GM19467 (cell line): Measurements from ENCODE around the gene RTL1.

Experiments used
- ATAC-seq: cut with Tn5 transposase; IDR thresholded peaks from one replicate; pipeline ENCODE4 v1.9.1; 2021; ENCODE audit warnings: mild to moderate bottlenecking, moderate library complexity; ENCODE audit not compliant: unreplicated experiment

RTL1 gene

DNA sequence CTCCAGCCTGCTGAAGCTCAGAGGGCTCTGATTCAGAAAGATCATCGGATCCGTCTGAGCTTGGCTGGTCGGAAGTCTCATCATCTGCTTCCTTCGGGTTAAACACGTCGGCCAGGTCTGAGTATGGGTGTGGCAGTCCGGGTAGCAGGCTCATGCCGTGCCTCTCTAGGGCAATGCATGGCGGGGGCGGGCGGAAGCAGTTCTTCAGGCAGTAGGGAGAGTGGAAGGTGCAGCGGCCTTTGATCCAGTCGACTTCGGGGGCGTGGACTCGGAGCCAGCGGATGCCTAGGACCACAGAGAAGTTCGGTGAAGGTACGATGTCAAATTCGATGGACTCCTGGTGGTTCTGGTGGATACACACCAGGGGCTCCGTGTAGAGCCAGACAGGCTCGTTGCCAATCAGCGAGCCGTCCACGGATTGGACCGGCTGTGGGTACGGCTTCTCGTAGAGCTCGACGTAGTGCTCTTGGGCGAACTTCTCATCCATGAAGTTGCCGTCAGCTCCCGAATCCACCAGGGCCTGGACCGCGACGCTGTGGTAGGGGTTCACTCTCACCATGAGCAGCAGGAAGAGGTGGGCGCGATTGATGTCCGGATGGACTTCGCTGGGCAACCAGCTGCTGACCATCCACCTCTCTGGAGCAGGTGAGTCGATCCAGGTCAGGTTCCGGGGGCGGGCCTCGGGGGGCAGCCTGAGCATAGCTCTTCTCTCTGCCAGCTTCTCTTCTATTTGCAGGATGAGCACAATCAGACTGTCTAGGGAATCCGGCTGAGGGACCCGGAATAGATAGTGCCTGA is 20.3 kb downstream of the RTL1 start:
- ATAC-seq: no peak

DNA sequence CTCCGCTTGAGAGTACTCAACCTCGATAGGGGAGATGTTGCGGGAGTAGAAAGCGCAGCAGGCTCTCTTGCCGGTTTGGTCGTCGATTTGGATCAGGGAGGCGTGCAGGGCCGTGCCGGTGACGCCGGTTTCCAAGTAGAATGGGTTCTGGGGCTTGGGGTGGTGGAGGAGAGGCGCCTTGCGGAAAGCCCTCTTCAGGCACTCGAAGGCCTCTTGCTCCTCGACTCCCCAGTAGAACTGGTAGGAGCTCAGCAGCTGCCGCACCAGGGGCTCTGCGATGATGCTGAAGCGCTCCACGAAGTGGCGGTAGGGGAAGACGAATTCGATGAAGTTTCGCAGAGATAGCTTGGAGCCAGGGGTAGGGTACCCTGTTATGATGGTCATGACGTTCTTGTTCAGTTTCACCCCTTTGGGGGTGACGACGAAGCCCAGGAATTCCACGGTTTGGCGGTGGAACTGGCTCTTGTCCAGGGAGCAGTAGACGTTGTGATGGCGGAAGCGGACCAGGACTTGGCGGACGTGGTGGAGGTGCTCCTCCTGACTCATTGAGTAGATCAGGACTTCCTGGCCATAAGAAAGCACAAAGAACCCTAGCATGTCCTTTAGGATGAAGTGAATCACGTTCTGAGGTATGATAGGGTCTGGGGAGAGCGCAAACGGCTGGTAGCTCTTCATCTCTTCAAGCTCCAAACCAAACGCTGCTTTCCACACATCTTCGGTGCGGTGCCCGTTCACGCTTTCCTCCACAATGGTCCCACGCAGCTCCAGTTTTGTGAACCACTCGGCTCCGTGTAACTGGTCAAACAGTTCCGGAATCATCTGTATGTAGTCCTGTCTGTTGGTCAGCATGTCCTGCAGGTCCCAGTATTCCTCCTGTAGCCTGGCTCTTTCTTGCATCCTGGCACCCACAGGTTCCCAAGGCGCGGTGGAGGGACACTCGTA is 21.2 kb downstream of the RTL1 start:
- no peak for ATAC-seq

DNA sequence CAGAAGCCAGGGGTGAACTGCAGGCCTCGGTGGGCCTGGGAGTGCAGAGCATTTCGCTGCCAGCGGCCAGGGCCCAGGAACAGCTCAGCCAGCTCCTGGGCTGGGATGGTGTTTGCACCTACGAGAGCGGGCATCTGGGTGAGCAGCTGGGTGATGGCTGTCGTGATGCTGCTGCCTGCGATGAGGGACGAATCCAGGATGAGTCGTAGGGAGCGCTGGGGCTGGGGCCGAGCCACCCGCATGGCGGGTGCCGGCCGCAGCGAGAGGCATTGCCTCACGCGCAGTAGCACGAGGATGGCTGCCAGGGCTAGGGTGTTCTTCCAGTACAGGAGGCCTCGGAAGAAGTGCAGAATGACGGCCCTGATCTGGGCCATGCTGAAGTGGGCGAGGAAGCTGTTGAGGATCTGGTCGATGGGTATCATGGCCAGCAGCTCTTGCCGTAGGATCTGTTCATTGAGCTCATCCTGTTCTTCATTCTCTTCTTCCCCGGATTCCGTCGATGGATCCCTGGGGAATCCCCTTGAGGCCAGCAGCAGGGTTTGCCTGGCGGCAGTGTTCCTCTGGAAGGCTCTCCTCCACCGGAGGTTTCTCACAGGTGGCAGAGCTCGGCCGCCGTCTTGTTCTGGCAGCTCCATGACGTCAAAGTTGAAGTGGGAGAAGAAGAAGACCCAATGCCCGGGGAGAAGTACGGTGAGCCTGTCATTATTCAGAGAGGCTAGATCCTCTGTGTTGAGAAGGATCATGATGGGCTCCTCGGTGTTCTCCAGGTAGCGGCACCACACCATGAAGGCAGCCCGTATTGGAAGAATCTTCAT is 22.1 kb downstream of the RTL1 start:
- no peak for ATAC-seq

DNA sequence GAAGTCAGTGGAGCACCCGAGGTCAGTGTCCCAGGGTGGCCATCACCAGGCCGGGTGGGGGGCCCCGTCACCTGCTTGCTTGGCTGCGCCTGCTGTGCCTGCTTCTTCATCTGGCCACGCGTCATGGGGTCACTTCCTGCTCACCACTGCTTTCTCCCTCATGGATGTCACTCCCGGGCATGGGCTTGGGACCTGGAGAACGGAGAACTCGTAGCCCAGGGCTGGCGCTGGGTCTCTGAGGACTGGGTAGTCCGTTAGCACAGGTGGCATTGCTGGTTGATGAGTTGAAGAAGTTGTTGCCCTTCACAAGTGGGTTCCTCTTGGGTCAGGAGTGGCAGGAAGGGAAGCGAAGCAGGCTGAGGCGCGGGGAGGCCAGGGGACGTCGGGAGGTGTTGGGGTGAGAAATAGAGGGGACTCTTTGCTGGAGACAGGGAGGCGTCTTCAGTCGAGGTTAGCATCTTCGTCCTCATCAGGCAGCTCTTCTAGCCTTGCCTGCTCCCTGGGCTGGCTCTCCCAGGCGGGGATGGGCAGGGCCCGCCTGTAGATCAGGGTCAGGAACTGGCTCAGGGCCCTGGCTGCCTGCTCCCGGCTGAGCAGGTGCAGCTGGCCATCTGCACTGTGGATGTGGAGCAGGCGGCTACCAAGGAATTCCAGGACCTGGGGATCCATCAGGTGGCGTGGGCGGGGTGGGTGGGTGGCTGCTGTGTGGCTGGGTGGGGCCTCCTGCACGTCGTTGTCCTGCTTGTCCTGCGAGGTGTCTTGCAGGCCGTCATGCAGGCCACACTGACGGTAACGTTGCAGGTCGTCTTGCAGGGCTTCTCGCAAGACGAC is 23.0 kb downstream of the RTL1 start:
- ATAC-seq: no peak

DNA sequence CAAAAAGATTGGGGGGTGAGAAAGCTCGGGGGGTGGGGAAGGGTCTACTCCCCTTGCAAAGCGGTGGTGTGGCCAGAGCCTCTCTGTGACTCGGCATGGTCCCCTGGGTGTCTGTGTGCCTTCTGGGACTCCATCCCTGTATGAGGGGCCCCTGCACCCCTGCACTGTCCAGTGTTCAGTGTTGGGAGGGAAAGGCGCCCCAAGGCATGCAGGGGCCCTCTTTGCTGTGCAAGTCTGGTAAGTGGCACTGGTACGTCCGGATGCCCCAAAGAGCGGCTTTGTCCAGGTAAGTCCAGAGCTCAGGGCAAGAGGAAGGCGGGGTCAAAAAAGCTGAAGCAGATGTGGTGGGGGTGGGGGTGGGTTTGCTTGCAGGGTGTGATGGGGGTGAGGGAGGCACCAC is 23.7 kb downstream of the RTL1 start:
- ATAC-seq: no peak

DNA sequence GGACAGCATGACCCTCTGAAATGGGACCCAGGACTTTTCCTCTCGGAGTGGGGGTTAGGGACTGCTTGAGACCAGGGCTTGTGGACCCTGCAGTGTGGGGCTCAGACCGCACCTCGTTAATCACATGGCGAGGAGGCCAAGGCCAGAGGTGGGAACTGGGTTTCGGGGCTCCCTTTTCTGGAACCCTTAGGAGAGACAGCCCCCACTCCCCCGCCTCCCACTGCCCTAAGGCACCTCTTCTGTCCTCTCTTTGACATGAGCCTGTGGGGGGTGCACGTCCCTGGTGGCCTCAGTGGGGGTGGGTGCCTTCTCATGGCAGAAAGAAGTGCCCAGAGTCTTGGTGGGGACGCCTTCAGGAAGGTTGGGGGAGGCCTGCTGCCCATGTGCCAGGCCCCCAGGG is 24.3 kb downstream of the RTL1 start:
- ATAC-seq: no peak

DNA sequence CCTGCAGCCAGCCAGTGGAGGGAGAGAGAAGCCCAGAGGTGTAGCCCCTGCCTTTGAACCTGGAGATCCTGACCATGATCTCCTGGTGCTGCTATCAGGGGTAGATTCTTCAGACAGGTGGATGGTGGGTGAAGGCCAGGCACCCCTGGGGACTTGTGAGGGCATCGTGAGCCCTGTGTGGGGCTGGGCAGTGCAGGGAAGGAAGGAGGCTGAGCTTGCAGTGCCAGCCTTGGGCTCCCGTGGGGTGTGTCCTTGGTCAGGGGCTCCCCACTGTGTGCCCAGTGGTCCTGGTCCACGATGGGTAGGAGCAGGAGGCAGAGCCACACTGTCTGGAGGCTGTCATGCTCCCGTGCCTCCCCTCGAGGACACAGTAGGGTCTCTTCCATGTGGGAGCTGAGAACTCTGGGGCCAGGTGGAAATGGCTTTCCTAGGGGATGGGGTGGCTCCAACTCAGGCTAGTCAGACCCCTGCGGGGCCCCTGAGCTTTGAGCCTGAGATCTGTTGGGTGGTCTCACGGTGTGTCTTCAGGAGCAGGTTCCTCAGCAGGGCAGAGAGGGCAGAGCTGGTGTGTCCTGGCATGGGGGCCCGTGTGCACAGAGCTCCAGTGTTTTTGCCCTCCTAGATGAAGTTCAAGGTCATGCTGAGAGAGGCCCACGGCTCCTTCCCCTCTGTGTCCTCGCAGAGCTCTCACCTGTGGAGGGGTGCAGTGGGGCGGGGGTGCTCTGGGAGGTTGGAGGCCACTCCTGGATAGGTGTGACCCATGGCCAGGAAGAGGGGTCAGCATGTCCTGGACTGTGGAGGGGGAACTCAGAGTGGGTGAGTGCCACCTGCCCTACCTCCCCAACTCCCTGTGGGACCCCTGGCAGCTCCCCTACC is 25.0 kb downstream of the RTL1 start:
- ATAC-seq: no peak

DNA sequence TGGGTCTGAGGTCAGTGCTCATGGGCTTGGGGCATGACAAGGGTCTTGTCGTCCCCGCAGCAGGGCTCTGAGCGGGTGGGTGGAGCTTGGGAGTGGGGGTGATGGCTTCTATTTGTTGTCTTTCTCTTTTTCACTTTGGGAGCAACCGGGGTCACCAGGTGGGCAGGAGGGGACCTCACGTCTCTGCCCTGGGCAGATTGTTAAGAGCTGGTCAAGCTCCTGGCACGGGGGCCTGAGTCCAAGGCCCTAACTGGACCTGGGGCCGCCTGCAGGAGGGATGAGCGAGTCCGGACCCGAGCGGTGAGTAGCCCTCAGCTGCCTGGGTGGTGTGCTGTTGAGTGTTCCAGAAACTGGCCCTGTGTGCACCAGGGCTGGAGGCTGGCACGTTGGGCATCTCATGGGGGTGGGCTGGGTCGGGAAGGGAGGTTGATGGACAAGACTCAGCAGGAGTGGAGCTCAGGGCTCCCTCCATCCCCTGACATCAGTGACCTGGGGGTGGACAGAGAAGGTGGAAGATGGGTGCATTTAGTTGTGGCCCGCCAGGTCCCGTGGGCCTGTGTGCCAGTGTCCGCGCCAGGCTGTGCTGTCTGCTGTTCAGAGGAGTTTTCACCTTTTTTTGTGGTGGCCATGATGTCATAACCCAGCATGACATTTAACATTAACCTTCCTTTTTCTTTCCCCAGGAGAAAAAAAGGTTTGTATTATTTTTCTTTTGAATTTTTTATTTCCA is 27.5 kb downstream of the RTL1 start:
- ATAC-seq: no peak

DNA sequence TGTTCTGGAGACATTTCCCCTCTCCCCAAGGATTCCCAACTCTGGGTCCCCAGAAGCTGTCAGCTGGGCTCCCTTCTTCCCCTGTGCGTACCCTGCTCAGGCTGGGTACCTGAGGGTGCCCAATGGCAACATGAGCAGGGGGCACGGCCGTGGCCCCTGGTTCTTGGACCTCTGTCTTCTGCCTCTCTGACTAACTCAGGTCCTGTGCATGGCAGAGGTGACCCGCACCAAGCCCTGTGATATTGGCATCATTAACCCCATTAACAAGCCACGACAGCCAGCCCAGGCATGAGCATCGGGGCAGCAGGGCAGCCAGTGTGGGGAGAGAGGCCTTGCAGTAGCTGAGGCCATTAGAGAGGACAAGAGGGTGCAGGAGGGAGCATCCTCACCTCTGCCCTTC is 28.4 kb downstream of the RTL1 start:
- no peak for ATAC-seq

DNA sequence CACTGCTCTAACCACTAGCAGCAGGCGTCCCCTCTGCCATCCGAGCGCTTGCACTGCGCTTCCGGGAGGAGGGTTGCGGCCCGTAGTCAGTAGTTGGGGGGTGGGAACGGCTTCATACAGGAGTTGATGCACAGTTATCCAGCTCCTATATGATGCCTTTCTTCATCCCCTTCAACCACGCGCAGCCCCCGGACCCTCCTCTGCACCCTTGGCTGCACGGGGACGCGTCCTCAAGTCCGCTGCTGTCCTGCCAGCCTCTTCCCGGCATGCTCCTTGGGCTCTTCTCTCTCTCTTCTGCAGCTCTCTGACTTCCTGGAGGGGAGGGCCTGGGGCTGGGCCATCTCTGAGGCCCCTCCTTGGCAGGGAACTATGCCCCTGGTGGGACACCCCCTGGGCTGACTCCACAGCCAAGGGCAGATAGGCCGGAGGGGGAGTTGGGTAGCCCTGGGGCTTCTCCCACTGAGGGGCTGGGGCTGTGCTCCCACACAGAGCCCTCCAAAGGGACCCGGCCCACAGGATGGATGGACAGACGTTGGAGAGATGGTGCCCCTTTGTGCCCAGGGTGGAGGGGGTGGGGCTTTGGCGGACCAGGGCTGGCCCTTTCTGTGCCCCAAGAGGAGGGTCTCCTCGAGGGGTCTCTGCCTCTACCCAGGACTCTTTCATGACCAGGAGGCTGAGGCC is 29.0 kb downstream of the RTL1 start:
- ATAC-seq: no peak

DNA sequence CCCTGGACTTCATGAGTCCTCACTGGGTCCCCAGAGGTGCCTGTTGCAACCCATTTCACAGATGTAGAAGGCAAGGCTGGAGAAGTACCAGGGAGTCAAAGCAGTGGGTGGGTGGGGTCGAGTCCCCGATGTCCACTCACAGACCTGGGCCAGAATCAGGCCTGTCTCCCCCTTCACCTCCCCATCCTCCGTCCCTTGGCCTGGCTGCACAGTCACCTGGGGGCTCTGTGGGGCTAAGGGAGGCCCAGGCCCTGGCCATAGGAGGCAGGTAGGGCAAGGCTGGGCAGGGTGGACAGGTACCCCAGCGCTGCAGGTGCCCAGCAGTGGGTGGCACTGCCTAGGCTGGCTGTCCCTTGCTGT is 29.5 kb downstream of the RTL1 start:
- ATAC-seq: no peak

DNA sequence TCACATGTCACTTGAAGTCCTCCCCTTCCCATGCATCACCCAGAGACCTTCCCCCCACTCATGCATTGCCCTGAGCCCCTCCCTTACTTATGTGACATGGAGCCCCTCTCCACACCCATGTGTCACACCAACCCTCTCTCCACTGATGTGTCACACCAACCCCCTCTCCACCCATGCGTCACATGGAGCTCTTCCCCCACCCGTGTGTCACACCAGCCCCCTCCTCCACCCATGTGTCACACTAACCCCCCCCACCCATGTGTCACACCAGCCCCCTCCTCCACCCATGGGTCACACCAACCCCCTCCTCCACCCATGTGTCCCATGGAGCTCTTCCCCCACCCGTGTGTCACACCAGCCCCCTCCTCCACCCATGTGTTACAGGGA is 30.4 kb downstream of the RTL1 start:
- no peak for ATAC-seq

DNA sequence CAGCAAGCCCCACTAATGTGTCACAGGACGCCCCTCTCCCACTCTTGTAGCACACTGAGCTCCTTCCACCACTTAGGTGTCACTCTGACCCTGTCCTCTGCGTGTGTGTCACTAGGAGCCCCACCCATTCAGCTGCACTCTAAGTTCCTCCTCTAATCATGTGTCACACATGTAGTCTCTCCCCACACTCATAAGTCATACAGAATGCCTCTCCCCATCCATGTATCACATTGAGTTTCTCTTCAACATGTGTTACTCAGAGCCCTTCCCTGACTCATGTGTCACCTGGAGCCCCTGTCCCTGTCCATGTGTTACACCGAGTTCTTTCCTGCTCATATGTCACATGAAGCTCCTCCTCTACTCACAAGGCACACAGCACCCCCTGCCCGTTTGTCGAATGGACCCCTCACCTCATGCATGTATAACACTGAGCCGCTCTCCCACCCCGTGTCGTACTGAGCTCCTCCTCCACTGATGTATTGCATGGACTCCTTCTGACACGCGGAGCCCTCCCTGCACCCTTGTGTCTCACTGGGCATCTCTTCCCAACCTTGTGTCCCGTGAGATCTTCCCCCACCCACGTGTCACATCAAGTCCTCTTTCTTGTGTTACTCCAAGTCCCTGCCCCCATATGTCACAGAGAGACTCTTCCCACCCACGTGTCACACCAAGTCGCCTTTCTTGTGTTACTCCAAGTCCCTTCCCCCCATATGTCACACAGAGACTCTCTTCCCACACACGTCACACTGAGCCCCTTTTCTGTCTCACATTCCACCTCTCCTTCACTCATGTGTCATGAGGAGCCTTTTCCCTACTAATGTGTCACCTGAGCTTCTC is 31.0 kb downstream of the RTL1 start:
- no peak for ATAC-seq

DNA sequence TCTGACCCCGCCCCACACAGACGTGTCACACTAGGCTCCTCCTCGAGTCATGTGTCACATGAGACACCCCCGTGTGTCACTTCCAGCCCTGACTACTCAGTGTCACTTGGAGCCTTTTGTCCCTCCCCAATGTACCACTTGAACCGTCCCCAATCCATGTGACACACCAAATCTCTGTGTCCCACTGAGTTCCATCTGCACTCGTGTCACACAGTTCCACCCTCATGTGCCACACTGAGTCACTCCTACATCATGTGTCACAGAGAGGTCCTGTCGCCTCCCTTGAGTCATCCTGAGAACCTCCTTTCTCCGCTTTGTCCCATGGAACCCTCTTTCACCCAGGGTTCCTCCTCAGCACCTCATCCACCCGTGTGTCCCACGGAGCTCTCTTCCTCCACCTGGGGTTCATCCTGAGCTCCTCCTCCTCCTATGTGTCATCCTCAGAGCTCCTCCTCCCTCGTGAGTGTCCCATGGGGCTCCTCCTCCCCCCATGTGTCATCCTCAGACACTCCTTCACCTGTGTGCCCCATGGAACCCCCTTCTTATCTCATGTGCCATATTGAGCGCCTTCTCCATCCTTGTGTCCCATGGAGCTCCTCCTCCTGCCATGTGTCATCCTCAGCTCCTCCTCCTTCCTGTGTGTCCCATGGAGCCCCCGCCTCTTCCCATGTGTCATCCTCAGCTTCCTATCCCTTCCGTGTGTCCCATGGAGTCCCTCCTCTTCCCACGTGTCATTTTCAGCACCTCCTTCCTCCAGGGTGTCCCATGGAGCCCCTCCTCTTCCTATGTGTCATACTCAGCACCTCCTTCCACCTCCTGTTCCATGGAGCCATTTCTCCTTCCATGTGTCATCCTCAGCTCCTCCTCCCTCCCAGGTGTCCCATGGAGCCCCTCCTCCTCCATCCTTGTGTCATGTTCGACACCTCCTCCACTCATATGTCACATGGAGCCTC is 32.0 kb downstream of the RTL1 start:
- no peak for ATAC-seq

DNA sequence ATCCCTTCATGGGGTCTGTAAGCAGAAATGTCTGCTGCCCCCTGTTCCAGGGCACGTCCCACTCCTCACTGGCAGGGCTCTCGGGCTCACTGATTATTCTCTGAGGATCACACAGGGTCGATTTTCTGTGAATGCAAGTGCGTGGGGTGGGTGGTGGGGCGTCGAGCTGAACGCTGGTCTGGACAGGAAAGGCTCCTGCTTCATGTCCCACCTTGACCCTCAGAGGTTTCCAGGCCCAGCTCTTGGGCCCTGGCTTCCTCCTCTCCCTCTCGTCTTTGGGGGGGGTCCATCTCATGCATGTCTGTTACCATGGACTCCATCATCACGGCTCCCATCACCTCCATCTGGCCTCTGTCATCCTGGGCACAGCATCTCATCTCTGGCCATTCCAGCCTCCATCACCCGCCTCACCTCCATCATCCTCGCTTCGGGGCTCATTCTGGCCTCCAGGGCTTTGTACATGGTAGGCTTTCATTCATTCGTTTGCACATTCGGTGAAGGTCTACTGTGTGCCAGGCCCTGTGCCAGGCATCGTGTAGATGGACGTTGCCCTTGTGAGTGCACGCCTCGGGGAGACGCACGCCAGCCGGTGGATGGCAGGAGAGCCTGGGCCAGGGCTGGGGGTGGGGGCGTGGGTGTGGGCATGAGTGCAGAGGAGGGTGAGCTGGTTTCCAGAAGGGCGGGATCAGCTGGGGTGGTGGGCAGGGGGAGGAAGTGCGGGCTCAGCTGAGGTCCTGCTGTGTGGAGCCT is 34.7 kb downstream of the RTL1 start:
- no peak for ATAC-seq
